ENCODE measurements around the gene DNAJC5G. TPM values are rescaled to one million over a fixed set of nuclear protein-coding genes. Genes with fewer than 3 reads are reported as not detected.

The DNAJC5G gene
- total RNA-seq, 1 donor from 2014 or later: not detected

- H3K36me3 ChIP-seq (ENCODE audit: insufficient read depth, low read length): no peaks in the 10 kb centered on the region
- H3K4me3 Mint-ChIP-seq (ENCODE audit: unreplicated experiment): no peak overlapping the region
- H3K27ac ChIP-seq (ENCODE audit: low read depth, low read length): no peak overlapping the region
- H3K9ac ChIP-seq (ENCODE audit: low read length): no peak overlapping the region
- H3K9me3 ChIP-seq (ENCODE audit: insufficient read depth, low read depth, low read length): no peaks in the 10 kb centered on the region
- H3K27me3 Mint-ChIP-seq (ENCODE audit: low read depth, unreplicated experiment): peaks cover 35% of the 10 kb centered on the region
- TF ChIP-seq CTCF (IDR thresholded peaks at IDR 0.05; ENCODE audit: insufficient read depth, low read depth, low read length) (peak; percentile 34), EZH2 (IDR thresholded peaks at IDR 0.05; ENCODE audit: insufficient read depth, low read length) (no peak)
- H3K4me1 Mint-ChIP-seq (ENCODE audit: low read depth, unreplicated experiment): no peaks in the 10 kb centered on the region
- no peak for DNase-seq (ENCODE audit: low read depth)
- no peak overlapping the region for H3K4me2 ChIP-seq (ENCODE audit: low read length)
- H2AFZ ChIP-seq (ENCODE audit: low read depth, low read length): no peak overlapping the region
- no peaks in the 10 kb centered on the region for H4K20me1 ChIP-seq (ENCODE audit: insufficient read depth, low read length)
- H3K4me3 ChIP-seq (ENCODE audit: insufficient read depth, low read depth, low read length): no peak overlapping the region
- no peak overlapping the region for H3K27ac Mint-ChIP-seq (ENCODE audit: unreplicated experiment)
- H3K4me1 ChIP-seq (ENCODE audit: insufficient read depth, low read length): peaks cover 5% of the 10 kb centered on the region
- no peaks in the 10 kb centered on the region for H3K79me2 ChIP-seq (ENCODE audit: insufficient read depth, low read length)
- no peaks in the 10 kb centered on the region for H3K36me3 Mint-ChIP-seq (ENCODE audit: low read depth, unreplicated experiment)
- peaks cover 6% of the 10 kb centered on the region for H3K27me3 ChIP-seq (ENCODE audit: insufficient read depth, low read length)
- H3K9me3 Mint-ChIP-seq (ENCODE audit: unreplicated experiment): no peaks in the 10 kb centered on the region
- no peak for FAIRE-seq
Measured at GRCh38 chr2:27249891-27250651, 25.2 kb upstream of the DNAJC5G start.

- H4K20me1 ChIP-seq (ENCODE audit: insufficient read depth, low read length): no peaks in the 10 kb centered on the region
- H3K4me3 Mint-ChIP-seq (ENCODE audit: unreplicated experiment): no peak overlapping the region
- no peak overlapping the region for H3K27ac ChIP-seq (ENCODE audit: low read depth, low read length)
- no peak overlapping the region for H3K4me2 ChIP-seq (ENCODE audit: low read length)
- H3K9ac ChIP-seq (ENCODE audit: low read length): no peak overlapping the region
- peaks cover 6% of the 10 kb centered on the region for H3K27me3 ChIP-seq (ENCODE audit: insufficient read depth, low read length)
- no peak overlapping the region for H2AFZ ChIP-seq (ENCODE audit: low read depth, low read length)
- no peaks in the 10 kb centered on the region for H3K4me1 Mint-ChIP-seq (ENCODE audit: low read depth, unreplicated experiment)
- H3K79me2 ChIP-seq (ENCODE audit: insufficient read depth, low read length): no peaks in the 10 kb centered on the region
- FAIRE-seq (no peak), DNase-seq (ENCODE audit: low read depth) (no peak)
- no peaks in the 10 kb centered on the region for H3K9me3 Mint-ChIP-seq (ENCODE audit: unreplicated experiment)
- peaks cover 11% of the 10 kb centered on the region for H3K4me1 ChIP-seq (ENCODE audit: insufficient read depth, low read length)
- no peak overlapping the region for H3K27ac Mint-ChIP-seq (ENCODE audit: unreplicated experiment)
- H3K9me3 ChIP-seq (ENCODE audit: insufficient read depth, low read depth, low read length): no peaks in the 10 kb centered on the region
- no peaks in the 10 kb centered on the region for H3K36me3 Mint-ChIP-seq (ENCODE audit: low read depth, unreplicated experiment)
- TF ChIP-seq CTCF (IDR thresholded peaks at IDR 0.05; ENCODE audit: insufficient read depth, low read depth, low read length) (no peak), EZH2 (IDR thresholded peaks at IDR 0.05; ENCODE audit: insufficient read depth, low read length) (no peak)
- peaks cover 41% of the 10 kb centered on the region for H3K27me3 Mint-ChIP-seq (ENCODE audit: low read depth, unreplicated experiment)
- H3K4me3 ChIP-seq (ENCODE audit: insufficient read depth, low read depth, low read length): no peak overlapping the region
- no peaks in the 10 kb centered on the region for H3K36me3 ChIP-seq (ENCODE audit: insufficient read depth, low read length)
Measured at GRCh38 chr2:27250652-27251379, 24.4 kb upstream of the DNAJC5G start.

All from astrocyte (in vitro differentiated cells and primary cell).